Vagina (tissue), 2 donors: Measurements from ENCODE around the gene AMH.

Source experiments
- CTCF ChIP-seq, 3 experiments: fragments of 450-650 bp in 2 of 3; fragments of 200-600 bp in 1 of 3; sonication (generic) in 1 of 3; IDR thresholded peaks; one replicate each; pipeline ENCODE4 v1.5.1; 2017 to 2019; ENCODE audit warnings: antibody characterized with exemption in 3 of 3, mild to moderate bottlenecking in 2 of 3, moderate library complexity in 2 of 3
- POLR2AphosphoS5 ChIP-seq, 2 donors: sonication (generic); formaldehyde crosslinking; IDR thresholded peaks; one replicate each; pipeline ENCODE4 v1.9.0; 2017; ENCODE audit warnings: antibody characterized with exemption in 2 of 2, mild to moderate bottlenecking in 2 of 2, low read depth in 1 of 2; ENCODE audit not compliant: insufficient read depth in 1 of 2

GRCh38 chr19:2287585-2288337 is 38.6 kb downstream of the AMH start:
- TF ChIP-seq POLR2AphosphoS5 (IDR thresholded peaks at IDR 0.05; ENCODE audit: insufficient read depth in 1 of 2, low read depth in 1 of 2): no peak
- TF ChIP-seq CTCF (IDR thresholded peaks at IDR 0.05): no peak
